Forelimb muscle (tissue), 1 donor: Measurements from ENCODE around the gene DAGLA. TPM values are rescaled to one million over a fixed set of nuclear protein-coding genes. Genes with fewer than 3 reads are reported as not detected.

ENCODE experiments used
- DNase-seq: peaks from one replicate; pipeline ENCODE4 v3.0.0-alpha.2; 2013; ENCODE audit warnings: low read depth
- polyA plus RNA-seq: library from polyadenylated mRNA; unstranded; fragments of 120-200 nt; gene quantifications from one replicate; pipeline ENCODE4 v1.2.1, GENCODE V29; 2013; ENCODE audit not compliant: insufficient read length

DAGLA gene
- polyA plus RNA-seq, 1 donor, result 4.6 TPM

GRCh38 chr11:61745781-61746441 lies 65.7 kb downstream of the DAGLA start:
- DNase-seq, result no peak

GRCh38 chr11:61746442-61747191 lies 66.4 kb downstream of the DAGLA start:
- no peak for DNase-seq

- no peak for DNase-seq
Measured at GRCh38 chr11:61747192-61747966, 67.2 kb downstream of the DAGLA start.

- no peak for DNase-seq
Measured at GRCh38 chr11:61747967-61748285, 67.7 kb downstream of the DAGLA start.

GRCh38 chr11:61749591-61750217 lies 69.5 kb downstream of the DAGLA start:
- DNase-seq, result no peak

- no peak for DNase-seq
Measured at GRCh38 chr11:61750631-61751273, 70.6 kb downstream of the DAGLA start.

GRCh38 chr11:61751384-61751783 lies 71.2 kb downstream of the DAGLA start:
- no peak for DNase-seq

- DNase-seq, result no peak
Measured at GRCh38 chr11:61752117-61752924, 72.1 kb downstream of the DAGLA start, which contains the start of gene MYRF. MYRF (plus strand) TSS chr11:61752636; CDS start chr11:61752745, 109 bp downstream.

GRCh38 chr11:61752925-61753521 lies 72.8 kb downstream of the DAGLA start:
- DNase-seq, result no peak

GRCh38 chr11:61753672-61754071 lies 73.5 kb downstream of the DAGLA start:
- no peak for DNase-seq

GRCh38 chr11:61754534-61755482 lies 74.6 kb downstream of the DAGLA start:
- no peak for DNase-seq

- DNase-seq, result no peak
Measured at GRCh38 chr11:61756147-61756451, 75.9 kb downstream of the DAGLA start.

- no peak for DNase-seq
Measured at GRCh38 chr11:61756452-61757212, 76.4 kb downstream of the DAGLA start.

- no peak for DNase-seq
Measured at GRCh38 chr11:61757213-61757862, 77.1 kb downstream of the DAGLA start.

GRCh38 chr11:61760946-61761345 lies 80.8 kb downstream of the DAGLA start:
- DNase-seq, result no peak

GRCh38 chr11:61761440-61762222 lies 81.4 kb downstream of the DAGLA start:
- DNase-seq, result no peak

- DNase-seq, result no peak
Measured at GRCh38 chr11:61762223-61762615, 82.0 kb downstream of the DAGLA start.
